ENCODE results near the gene TFEB. TPM values are rescaled to one million over a fixed set of nuclear protein-coding genes. Genes with fewer than 3 reads are reported as not detected.

Gene TFEB
- total RNA-seq, 4 donors from 2014 or later, result 17.6 to 47.9 (median 22.9) TPM

DNA sequence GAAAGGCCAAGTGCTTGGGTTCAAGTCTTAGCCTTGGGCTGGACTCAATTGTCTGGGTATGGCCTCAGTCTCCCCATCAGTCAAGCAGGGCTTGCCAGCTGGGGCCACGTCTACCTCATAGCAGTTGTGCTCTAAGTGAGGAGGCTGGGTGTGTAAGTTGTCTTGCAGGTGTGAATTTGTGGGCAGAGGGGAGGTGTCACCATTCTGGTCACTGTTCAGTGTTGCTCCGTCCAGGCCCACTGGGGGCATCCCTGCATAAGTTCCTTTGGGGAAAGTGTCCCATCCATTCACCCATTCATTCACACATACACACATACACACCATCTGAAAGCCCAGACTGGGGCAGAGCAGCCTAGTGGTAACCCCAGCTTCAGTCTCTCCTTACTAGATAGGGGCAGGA, 36.3 kb downstream of the TFEB start:
- Histone ChIP-seq H3K4me3 (no peak overlapping the region), H3K36me3 (peaks cover 0 to 9% (median 0%) of the 10 kb centered on the region in 3 donors), H3K9me3 (no peaks in the 10 kb centered on the region), H3K4me1 (peaks cover 0 to 11% (median 2%) of the 10 kb centered on the region in 4 donors), H3K27ac (peak overlapping the region in 1 of 4 donors; percentile 10), H3K27me3 (no peaks in the 10 kb centered on the region)
- no peak for TF ChIP-seq POLR2A (IDR thresholded peaks at IDR 0.05)
- TF ChIP-seq, protein P1, sequence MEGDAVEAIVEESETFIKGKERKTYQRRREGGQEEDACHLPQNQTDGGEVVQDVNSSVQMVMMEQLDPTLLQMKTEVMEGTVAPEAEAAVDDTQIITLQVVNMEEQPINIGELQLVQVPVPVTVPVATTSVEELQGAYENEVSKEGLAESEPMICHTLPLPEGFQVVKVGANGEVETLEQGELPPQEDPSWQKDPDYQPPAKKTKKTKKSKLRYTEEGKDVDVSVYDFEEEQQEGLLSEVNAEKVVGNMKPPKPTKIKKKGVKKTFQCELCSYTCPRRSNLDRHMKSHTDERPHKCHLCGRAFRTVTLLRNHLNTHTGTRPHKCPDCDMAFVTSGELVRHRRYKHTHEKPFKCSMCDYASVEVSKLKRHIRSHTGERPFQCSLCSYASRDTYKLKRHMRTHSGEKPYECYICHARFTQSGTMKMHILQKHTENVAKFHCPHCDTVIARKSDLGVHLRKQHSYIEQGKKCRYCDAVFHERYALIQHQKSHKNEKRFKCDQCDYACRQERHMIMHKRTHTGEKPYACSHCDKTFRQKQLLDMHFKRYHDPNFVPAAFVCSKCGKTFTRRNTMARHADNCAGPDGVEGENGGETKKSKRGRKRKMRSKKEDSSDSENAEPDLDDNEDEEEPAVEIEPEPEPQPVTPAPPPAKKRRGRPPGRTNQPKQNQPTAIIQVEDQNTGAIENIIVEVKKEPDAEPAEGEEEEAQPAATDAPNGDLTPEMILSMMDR (IDR thresholded peaks at IDR 0.05), result no peak
- no peak for DNase-seq

DNA sequence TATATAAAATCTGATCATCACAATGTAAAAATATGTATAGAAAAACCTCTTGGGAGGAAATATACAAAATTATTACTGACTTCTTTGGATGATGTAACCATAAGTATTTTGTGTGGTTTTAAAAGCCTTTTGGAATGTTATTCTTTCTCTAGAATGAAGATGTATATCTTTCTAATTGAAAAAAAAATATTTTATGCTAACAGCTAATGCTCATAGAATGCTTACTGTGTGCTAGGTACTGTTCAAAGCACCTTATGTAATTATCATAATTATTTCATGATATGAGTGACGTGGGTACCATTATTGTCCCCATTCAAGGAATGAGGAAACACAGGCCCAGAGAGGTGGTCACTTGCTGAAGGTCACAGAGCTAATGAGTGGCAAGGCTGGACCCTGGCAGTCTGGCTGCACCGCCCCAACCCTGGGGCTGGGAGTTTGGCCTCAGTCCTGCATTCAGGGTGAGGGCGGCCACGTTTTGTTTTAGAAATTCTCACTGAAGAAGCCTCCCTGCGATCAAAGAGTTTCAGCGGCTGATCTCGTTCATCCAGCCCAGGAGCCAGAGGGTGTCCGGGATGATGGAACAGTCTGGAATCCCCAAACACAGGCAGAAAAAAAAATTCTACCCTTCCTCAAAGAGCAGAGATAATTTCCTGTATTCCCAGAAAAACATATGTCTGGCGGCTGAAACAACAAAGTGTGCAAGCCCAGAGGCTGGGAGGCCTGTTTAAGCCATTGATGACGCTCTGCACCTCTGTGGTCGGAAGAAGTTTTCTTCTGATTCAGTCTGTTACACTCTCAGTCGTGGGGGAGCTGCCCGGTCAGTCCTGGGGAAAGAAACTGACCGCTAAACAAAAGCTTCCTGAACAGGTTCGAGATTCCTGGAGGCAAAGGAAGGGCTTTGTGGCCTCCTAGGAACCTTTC, 37.3 kb downstream of the TFEB start:
- no peak for DNase-seq
- Histone ChIP-seq H3K36me3 (peaks cover 0 to 9% (median 0%) of the 10 kb centered on the region in 3 donors), H3K9me3 (no peaks in the 10 kb centered on the region), H3K4me1 (peaks cover 0 to 5% (median 0%) of the 10 kb centered on the region in 4 donors), H3K27me3 (no peaks in the 10 kb centered on the region), H3K4me3 (no peak overlapping the region), H3K27ac (peak overlapping the region in 1 of 4 donors; percentile 10)
- TF ChIP-seq, protein P1 (IDR thresholded peaks at IDR 0.05), result no peak
- TF ChIP-seq POLR2A (IDR thresholded peaks at IDR 0.05), result no peak

DNA sequence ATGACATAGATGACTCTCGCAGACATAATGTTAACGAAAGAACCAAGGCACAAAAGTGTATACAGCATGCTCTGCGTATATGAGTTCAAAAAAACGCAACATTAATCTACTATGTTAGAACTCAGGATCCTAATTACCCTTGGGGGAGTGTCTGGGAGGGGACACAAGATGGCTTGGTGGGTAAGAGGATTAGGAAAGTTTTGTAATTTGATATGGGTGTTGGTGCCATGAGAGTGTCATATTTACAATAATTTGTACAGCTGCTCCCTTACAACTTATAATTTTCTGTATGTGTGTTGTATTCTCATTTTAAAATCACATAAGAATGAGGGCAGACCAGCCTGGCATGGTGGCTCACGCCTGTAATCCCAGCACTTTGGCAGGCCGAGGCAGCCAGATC, 38.6 kb downstream of the TFEB start:
- no peaks in the 10 kb centered on the region for H3K4me1 ChIP-seq
- no peaks in the 10 kb centered on the region for H3K27me3 ChIP-seq
- H3K27ac ChIP-seq, result no peak overlapping the region
- H3K36me3 ChIP-seq, result peaks cover 0 to 9% (median 0%) of the 10 kb centered on the region in 3 donors
- TF ChIP-seq, protein P1 (IDR thresholded peaks at IDR 0.05), result no peak
- TF ChIP-seq POLR2A (IDR thresholded peaks at IDR 0.05), result no peak
- no peak overlapping the region for H3K4me3 ChIP-seq
- no peaks in the 10 kb centered on the region for H3K9me3 ChIP-seq
- no peak for DNase-seq

DNA sequence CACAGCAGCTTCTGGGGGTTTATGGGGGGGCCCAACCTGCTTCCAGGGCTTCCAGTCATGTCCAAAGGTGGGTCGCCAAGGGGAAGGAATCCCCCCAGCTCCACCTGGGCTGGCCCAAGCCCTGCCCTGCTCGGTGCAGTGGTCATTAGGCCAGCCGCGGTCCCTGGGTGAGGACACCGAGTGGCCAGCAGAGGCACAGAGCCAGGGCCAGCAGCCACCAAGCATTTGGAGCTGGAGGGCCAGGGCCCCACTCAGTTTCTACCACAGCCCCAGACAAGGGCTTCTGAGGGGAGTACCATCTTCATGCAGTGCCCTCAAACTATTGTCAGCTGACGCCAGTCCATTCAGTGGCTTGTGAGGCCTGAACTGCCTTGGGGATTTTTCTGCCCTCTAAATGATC, 39.6 kb downstream of the TFEB start:
- no peak for DNase-seq
- no peak for TF ChIP-seq POLR2A (IDR thresholded peaks at IDR 0.05)
- TF ChIP-seq, protein P1 (IDR thresholded peaks at IDR 0.05), result no peak
- H3K27ac ChIP-seq, result no peak overlapping the region
- no peaks in the 10 kb centered on the region for H3K4me1 ChIP-seq
- H3K9me3 ChIP-seq, result no peaks in the 10 kb centered on the region
- H3K36me3 ChIP-seq, result peaks cover 0 to 15% (median 0%) of the 10 kb centered on the region in 3 donors
- no peaks in the 10 kb centered on the region for H3K27me3 ChIP-seq
- H3K4me3 ChIP-seq, result no peak overlapping the region

DNA sequence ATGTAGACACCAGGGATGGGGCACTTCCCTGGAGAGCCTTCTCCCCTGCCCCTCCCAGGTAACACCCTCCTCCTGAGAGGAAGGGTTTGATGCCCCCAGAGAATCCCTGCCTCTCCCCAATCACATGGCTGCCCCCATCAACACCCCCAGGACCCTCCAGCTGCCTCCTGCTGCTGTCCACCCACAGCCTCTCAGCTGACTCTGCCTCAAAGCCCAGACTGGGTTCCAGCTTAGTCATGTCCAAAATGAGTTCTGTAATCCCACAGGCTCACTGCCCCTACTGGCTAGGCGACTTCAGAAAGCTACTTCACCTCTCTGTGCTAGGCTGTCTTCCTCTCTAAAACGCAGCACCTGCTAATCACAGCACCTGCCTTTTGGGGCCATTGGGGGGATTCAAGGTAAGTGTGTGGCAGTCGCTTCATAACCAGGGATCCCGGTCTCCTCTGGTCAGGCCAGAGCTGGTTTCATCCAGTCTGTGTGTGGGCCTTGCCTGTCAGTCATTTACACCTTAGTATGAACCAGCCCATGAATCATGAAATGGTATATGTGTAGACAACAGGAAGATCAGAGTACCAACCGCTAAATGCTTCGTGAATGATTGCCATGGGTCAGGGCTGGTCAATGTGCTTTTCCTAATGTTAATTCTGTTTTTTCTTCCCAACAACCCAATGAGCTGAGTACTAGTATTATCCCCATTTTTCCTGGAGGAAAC, 40.4 kb downstream of the TFEB start:
- peaks cover 0 to 22% (median 0%) of the 10 kb centered on the region in 3 donors for H3K36me3 ChIP-seq
- H3K9me3 ChIP-seq, result no peaks in the 10 kb centered on the region
- no peaks in the 10 kb centered on the region for H3K4me1 ChIP-seq
- no peak overlapping the region for H3K4me3 ChIP-seq
- no peak for DNase-seq
- H3K27ac ChIP-seq, result no peak overlapping the region
- no peaks in the 10 kb centered on the region for H3K27me3 ChIP-seq
- no peak for TF ChIP-seq POLR2A (IDR thresholded peaks at IDR 0.05)
- TF ChIP-seq, protein P1 (IDR thresholded peaks at IDR 0.05), result no peak

Measured in Peyer's patch (tissue), 4 donors.